GM19455 (cell line): Measurements from ENCODE around the gene MPIG6B.
"Not testable (repeated sequence)": the region's sequence is repeated elsewhere in the genome, so short reads cannot be mapped to it uniquely, and the experiment has no call there.

Source experiments
- ATAC-seq: cut with Tn5 transposase; IDR thresholded peaks from one replicate; pipeline ENCODE4 v1.9.1; 2021; ENCODE audit not compliant: unreplicated experiment

Gene MPIG6B

DNA sequence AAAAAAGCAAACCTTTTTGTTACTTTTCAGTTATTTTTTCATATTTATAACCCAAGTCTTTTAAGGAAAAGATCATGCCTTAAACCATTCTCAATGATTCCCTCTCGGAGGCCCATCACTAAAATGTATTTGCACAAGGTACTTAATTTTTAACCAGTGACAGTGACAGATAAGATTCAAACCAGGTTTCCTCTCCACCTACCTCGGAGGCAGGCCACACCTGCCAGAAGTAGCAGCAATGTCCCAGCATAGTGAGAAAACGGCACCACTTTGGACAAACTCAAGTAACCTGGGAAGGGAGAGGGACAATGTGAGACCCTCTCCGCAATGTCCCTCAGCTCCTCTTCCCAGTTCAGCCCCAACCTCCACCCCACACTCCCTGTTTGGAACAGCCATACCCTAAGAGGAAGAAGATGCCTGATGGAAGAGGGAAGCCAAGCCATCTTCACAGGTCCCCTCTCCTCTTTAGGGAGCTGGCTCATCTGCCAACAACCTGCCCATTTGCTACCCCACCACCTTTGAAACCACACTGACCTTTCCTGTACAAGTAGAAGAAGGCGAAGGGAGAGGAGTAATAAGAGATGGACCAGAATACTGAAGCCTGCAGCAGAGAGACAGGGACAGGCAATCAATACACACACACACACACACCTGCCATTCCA lies 22.3 kb upstream of the MPIG6B start:
- ATAC-seq: no peak

DNA sequence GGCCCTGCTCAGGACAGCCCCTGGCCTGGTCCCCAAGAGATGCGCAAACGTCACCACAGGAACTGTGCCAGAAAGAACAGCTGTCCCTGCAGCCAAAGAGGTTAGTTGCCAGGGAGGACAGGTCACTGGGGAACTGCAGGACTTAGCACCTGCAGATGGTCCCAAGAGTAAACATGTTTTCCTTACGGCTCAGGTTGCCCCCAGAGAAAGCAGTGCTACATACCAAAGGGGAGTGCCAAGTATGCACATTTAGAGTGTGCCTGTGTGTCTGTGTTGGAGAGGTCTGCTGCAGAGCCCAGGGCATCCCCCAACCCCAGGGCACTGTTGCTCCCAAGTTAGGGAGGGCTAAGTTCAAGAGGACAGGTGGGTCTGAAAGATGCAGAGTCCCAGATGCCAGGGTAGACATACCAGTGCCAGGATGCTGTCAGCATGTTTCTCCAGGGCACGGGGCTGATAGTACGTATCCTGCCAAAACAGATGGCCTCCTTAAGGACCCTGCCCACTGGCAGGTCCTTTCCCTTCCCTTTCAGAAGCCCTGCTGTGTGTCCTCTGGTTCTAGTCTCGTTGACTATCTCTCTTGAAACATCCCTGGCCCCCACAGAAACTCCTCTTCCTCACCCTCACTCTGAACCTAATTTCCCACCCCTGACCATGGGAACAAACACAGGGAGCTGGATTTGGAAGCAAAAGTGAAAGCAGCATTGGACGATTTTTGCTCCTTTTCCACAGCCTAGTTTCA lies 21.3 kb upstream of the MPIG6B start:
- ATAC-seq: no peak

DNA sequence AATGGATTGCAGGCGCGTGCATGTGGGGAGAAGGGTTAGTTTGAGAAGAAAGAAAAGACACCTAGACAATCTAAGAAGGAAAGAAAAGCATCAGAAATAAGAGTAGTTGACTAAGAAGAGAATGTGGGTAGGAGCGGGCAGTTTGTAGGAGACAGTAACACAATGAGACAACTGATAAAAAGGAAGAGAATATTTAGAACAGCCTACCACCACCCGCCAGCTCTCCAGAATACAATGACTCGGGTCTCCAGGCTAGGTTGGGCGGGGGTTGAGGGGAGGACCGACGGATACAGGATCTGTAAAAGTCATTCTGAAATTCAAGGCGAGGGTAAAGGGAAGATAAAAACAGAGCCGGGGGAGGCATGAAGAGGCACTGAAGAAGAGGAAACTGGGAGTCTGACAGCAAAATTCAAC lies 20.8 kb upstream of the MPIG6B start:
- ATAC-seq: no peak

DNA sequence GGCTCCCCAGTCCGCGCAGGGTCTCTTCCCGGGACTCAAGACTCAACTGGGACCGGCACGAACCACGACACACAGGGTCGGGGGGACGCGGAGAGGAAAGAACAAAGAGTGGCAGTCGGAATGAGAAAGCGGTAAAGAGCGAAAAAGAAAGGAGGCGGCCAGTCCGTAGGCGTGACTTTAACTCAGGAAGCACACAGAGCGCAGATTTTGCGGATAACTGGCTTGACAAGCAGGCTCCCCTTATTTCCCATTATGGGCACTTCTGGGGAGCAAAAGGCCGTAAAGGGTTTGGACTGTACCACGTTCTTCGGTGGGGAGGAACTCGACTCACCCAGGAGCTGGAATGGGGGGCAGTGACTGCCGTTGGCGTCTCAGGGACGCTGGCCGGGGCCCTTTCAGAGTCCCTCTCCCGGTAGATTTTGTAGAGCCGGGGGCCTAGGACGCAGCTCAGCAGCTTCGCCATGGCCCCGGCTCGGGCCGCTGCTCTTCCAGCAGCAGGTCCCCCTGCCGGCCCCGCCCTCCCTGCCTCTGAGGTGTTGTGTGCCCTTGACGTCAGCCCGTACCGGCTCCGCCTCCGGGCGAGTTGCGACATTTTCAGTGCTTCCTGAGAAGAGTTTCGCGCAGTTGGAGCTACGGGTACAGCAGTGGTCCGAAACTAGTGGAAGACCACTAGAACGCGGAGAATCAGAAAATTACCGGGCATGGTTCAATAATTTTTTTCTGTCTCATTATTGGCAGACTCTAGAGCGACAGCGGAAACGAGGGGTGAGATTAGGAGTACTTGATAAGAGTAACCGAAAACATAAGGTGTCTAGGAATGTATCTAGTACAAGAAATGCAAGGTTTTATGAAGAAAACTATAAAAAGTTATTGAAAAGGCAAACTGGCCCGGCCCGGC lies 20.1 kb upstream of the MPIG6B start, which contains the start of gene ABHD16A:
Gene ABHD16A (minus strand): TSS at position 506 of the 898 bp plus-strand sequence. CDS start 43 bp downstream, at position 463.
- ATAC-seq: peak; percentile 78

DNA sequence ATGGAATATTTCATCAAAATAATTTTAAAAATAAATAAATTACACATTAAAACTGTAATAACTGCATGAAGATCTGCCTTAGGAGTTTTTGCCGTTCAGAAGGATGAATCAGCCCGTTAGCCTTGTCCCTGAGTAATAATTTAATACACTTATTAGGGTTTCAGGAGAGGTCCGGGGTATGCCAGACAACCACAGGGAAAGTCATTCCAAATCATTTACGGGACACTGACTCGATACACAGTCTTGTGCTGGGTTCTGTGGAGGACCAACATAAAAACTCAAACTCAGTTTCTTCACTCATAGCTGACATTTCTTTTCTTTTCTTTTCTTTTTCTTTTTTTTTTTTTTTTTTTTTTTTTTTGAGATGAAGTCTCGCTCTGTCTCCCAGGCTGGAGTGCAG lies 17.2 kb upstream of the MPIG6B start:
- no peak for ATAC-seq

DNA sequence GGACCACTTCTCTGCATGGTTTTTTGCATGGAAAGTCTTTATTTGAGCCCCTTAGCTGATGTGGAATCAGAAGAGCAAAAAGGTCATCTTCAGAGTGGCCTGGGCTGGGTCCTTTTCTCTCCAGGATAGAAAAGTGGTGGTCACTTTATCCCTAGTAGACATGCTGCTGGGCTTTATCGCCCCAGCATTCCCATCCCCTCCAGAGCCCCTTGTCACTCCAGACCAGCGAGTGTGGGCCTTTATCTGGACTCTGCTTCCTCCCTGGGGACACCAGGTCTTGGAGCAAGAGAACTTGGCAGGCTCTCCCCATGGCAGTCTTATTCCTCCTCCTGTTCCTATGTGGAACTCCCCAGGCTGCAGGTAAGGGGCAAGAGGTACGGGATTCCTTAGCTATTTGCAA lies 16.6 kb upstream of the MPIG6B start, which contains the start of gene LY6G6F:
Gene LY6G6F (plus strand): TSS at position 268 of the 400 bp plus-strand sequence. CDS start 41 bp downstream, at position 309.
- ATAC-seq: no peak

DNA sequence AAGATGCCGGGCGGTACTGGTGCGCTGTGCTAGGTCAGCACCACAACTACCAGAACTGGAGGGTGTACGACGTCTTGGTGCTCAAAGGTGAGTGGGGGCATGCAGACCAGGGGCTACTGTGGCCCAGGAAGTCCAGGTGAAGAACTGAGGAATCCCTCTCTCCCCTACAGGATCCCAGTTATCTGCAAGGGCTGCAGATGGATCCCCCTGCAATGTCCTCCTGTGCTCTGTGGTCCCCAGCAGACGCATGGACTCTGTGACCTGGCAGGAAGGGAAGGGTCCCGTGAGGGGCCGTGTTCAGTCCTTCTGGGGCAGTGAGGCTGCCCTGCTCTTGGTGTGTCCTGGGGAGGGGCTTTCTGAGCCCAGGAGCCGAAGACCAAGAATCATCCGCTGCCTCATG lies 15.5 kb upstream of the MPIG6B start:
- ATAC-seq: no peak

DNA sequence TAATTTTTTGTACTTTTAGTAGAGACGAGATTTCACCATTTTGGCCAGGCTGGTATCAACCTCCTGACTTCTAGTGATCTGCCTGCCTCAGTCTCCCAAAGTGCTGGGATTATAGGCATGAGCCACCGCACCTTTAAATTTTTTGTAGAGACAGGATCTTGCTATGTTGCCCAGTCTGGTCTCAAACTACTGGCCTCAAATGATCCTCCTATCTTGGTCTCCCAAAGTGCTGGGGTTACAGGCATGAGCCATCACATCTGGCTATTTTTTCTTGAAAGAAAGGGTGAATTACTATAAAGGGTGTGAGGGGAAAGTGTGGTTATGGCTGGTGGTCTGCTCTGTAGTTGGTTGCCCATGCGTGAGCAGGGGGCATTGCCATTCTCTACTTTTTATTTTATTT lies 14.9 kb upstream of the MPIG6B start:
- ATAC-seq: no peak

DNA sequence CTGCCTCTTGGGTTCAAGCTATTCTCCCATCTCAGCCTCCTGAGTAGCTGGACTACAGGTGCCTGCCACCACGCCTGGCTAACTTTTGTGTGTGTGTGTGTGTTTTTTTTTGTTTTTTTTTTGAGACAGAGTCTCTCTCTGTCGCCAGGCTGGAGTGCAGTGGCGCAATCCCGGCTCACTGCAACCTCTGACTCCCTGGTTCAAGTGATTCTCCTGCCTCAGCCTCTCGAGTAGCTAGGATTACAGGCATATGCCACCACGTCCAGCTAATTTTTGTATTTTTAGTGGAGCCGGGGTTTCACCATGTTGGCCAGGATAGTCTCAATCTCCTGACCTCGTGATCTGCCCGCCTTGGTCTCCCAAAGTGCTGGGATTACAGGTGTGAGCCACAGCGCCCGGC lies 14.0 kb upstream of the MPIG6B start:
- ATAC-seq: not testable (repeated sequence)

DNA sequence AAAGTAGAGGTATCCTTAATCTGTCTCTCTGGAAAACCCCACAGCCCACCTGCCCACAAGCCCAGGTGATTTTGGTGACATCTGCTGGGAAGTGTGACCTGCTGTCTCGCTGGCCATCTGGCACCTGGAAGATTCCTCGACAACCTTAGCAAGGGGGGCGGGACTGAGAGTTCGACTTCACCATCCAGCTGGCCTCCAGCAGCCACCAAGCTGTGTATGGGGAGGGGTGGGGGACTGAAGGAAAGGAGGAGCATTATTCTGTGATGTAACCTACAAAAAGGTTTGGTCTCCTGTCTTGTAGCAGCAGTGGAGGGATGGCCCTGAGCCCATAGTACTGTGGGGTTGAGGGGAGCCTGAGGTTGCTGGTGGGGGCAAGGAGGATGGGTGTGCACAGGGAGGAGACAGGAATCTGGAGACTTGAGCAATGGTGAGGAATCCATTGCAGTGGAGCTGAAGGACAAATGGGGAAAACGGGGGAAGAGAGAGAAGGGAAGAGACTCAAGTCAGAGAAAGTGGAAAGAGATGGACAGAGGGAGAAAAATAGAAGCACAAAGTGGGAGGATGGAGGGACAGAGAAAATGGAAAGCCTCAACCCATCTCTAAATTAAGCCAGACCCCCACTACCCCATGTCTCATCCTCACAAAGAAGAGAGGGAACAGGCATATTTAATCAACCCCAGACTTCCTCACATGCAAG lies 12.5 kb upstream of the MPIG6B start:
- ATAC-seq: no peak

DNA sequence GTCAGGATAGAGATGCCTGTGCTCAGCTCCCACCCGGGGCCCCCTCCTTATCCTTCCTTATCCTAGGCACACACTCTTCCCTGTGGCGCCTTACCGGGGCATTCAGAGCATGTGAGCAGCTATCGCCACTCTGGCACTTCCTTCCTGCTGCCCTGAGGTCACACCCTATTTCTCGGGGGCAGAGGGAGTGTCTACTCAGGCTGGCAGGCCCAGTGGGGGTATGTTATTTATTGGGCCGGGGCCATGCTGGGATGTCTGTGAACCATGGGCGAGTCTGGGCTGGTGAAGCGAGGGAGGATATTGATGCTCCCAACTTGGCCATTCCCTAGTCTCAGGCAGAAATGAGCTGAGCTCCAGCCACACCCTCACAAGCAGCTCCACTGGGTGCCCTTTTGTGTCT lies 11.9 kb upstream of the MPIG6B start:
- no peak for ATAC-seq

DNA sequence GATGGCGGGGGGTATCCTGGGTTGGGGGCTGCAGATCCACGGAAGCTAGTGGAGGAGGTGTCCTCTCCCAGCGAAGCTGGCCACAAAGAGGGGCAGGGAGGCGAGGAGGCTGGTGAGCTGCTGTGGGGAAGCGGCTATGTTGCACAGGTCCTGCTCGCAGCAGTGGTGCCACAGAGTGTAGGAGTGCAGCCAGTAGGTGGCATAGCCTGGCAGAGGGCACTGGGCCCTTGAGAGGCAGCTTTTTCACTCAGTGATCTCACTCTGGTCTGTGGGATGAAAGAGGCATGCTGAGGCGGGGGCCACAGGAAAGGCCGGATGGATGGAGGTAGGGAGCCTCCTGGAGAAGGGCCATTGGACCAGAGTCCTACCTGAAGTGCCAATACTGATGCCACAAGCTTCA lies 10.9 kb upstream of the MPIG6B start:
- ATAC-seq: no peak

DNA sequence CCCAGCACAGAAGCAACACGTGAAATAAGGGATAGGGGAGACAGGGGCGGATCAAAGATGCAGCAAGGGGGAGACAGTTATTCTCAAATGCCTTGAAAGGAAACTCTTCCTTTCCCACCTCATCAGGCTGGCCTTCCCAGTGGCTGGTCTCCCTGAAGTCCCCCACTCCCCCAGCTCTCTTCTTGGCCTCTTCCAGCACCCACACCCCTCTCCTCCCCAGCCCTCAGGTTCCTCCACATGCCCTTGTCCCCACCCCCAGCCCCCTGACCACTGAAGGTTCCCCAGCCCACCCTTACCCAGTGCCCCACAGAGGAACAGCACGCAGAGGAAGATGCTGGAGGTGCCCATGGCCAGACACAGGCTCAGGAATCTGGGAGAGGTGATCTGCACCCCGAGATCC lies 9.7 kb upstream of the MPIG6B start:
- ATAC-seq: no peak

DNA sequence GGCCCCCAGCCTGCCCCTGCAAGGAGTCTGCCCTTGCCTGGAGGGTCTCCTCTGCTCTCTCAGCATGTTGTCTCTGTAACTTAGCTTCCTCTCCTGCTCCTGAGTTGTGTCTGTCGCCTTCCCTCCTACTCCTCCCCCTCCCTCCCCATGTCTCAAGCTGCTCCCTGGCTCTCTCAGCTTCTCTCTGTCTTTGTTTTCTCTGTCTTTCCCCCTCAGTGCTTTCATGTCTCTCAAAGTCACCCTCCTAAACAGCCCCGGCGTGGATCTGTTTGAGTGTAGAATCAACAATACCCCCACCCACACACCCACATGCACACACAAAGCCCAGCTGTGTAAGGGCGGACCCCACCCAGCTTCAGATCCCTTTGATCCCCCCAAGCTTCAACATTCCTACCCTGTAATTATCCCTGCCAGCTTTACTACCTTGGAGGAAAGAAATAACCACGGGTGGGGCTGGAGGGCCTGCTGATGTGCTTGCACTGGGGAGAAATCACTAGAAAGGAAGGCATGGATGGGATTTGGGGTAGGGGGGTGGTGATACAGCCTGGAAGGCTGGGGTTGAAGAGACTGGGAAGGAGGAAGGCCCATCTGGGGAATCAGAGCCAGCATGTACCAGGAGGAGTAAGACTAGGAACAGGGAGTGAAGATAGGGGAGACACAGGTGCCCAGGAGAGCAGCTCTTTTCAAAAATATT lies 9.0 kb upstream of the MPIG6B start:
- no peak for ATAC-seq

DNA sequence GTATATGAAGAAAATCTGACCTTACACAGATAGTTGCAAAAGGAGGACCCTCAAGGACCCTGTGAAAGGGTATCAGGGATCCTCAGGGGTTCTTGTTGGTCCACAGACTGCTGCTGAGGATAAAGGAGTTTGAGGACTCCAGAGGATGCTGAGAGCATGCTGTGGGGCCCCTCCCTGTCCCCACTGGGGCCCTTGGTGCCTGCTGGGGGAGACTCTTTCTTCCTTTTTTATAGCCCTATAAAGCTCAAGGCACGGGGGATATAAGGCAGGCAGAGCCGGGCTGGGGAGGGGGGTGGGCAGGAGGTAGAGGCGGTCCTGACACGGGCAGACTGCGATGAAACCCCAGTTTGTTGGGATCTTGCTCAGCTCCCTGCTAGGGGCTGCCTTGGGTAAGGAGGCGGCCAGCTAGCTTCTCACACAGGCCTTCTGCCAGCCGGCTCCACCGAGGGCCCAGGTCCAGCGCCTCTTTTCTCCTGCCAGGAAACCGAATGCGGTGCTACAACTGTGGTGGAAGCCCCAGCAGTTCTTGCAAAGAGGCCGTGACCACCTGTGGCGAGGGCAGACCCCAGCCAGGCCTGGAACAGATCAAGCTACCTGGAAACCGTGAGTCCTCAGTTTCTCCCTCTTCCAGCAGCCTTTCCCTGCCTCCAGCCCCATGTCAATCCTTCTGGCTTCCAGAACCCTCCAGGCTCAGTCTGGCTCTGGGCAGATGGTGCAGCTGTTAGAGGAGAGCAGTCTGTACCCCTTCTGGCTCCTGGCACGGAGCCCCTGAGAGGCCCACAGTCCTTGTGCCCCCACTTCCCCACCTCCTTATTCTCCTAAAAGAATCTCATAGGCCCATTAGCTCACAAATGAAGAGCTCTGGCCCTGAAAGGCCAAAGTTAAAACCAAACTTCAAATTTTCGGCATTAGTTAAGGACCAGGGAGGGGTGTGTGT lies 7.9 kb upstream of the MPIG6B start, which contains the start of gene LY6G6D:
Gene LY6G6D (plus strand): TSS at position 327 of the 937 bp plus-strand sequence. CDS start 8 bp downstream, at position 335.
- ATAC-seq: no peak

DNA sequence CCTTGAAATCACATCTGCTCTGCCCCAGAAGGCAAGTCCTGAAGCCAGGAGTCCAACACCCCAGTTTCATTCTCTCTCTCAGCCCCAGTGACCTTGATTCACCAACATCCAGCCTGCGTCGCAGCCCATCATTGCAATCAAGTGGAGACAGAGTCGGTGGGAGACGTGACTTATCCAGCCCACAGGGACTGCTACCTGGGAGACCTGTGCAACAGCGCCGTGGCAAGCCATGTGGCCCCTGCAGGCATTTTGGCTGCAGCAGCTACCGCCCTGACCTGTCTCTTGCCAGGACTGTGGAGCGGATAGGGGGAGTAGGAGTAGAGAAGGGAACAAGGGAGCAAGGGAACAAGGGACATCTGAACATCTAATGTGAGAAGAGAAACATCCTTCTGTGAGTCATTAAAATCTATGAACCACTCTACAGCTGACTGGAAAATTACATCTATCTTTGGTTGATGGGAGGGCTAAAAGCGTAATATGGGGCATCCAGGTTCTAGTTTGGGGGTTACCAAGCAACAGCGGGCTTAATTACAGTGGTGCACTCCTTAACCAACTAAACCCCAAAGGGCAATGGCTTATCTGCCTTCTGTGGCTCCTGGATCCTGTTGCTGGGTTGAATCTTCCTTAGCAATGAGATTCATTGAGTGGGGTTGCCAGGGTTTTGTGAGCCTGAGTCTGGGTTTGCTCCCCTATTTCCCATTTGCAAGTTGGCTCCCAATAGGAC lies 5.5 kb upstream of the MPIG6B start:
- no peak for ATAC-seq

DNA sequence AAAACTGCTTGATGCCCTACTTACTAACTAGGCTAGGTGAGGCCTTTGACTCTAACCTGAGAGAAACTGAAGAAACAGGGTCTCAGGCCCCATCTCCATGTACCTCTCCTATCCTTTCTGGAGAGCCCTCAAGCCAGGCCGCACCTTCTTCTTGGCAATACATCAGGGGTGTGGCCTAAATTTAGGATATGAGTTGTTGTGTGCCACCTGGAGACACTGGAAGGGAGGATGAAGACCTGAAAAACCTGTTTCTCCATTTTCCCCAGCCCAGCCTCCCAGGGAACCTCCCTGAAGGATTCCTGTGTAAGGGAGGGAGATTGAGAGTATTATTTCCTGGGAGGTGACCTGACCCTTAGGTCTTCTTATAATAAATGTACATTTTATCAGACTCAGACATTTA lies 4.9 kb upstream of the MPIG6B start:
- ATAC-seq: no peak

DNA sequence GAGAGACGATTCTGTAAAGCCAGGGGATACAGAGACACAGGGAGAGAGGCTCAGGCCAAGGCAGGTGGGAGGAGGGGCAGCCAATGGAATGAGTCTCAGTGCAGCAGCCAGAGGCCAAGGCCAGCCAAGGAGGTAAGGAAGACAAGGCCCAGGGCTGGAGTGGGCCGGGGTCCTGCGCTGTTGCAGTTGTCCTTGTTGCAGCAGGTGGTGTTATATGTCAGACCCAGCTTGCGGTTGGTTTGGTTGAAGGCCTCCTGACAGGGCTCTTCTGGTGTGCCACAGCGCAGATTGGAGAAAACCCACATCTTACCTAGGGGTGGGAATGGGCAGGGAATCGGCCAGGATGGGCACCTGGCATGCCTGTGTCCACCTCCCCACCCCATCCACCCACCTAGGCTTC lies 4.2 kb upstream of the MPIG6B start:
- ATAC-seq: no peak
